Neural progenitor cell (in vitro differentiated cells): ENCODE measurements around the gene CDK17.

Source experiments
- CTCF ChIP-seq: fragments of 200-600 bp; sonication (generic); IDR thresholded peaks from 2 replicates; pipeline ENCODE4 v1.5.1; 2017; ENCODE audit warnings: antibody characterized with exemption, mild to moderate bottlenecking
- EZH2 ChIP-seq: fragments of 200-600 bp; sonication (generic); IDR thresholded peaks from 2 replicates; pipeline ENCODE4 v1.6.1; 2017; ENCODE audit warnings: antibody characterized with exemption, mild to moderate bottlenecking, moderate library complexity
- EZH2phosphoT487 ChIP-seq: fragments of 200-600 bp; sonication (generic); IDR thresholded peaks from 2 replicates; pipeline ENCODE4 v1.6.1; 2017; ENCODE audit warnings: antibody characterized with exemption

- no peak for TF ChIP-seq CTCF
- TF ChIP-seq EZH2: no peak
- TF ChIP-seq EZH2phosphoT487: no peak
Measured at GRCh38 chr12:96352161-96352835, 47.9 kb downstream of the CDK17 start.
